GM18517 (cell line): ENCODE measurements around the gene CHD5.

Experiments used
- ATAC-seq: cut with Tn5 transposase; IDR thresholded peaks from one replicate; pipeline ENCODE4 v1.9.1; 2021; ENCODE audit warnings: mild to moderate bottlenecking, moderate library complexity; ENCODE audit not compliant: unreplicated experiment

CHD5 gene

DNA sequence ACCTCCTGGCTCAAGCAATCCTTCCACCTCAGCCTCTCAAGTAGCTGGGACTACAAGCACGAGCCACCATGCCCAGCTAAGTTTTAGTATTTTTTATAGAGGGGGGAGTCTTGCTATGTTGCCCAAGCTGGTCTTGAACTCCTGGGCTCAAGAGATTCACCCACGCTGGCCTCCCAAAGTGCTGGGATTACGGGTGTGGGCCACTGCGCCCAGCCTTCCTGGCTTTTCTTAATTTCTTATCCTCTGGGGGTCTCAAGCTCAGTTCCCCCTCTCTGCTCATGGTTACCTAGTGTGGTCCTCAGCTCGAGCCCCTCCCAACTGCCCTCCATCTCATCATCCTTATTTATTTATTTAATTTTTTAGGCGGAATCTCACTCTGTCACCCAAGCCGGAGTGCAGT is 22.1 kb upstream of the CHD5 start:
- no peak for ATAC-seq

DNA sequence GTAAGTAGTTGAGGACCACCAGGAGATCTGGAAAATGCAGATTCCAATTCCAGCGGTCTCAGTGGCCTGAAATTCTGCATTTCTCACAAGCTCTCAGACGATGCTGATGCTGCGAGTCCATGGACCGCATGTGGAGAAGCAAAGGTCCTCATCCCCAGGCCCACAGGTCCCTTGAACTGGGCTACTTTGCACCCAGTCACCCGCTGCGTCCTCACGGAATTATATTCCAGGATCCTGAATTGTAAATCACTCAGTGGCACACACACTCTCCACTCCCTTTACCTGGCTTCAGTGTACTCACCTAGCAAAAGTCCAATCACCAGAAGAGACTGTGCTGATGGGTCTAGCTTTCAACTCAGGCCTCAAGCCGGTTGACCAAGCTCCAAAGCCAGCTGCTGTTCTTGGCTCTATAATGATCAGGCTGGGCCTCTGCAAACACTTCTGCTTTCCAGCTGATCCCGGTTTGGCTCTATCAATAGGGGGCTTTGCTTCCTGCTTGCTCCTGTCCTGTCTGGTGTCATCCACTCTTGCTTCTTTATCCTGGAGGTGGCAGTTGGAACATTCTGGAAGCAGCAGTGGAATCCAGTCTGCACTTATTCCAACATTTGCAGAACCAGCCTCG is 20.2 kb upstream of the CHD5 start:
- ATAC-seq: no peak

DNA sequence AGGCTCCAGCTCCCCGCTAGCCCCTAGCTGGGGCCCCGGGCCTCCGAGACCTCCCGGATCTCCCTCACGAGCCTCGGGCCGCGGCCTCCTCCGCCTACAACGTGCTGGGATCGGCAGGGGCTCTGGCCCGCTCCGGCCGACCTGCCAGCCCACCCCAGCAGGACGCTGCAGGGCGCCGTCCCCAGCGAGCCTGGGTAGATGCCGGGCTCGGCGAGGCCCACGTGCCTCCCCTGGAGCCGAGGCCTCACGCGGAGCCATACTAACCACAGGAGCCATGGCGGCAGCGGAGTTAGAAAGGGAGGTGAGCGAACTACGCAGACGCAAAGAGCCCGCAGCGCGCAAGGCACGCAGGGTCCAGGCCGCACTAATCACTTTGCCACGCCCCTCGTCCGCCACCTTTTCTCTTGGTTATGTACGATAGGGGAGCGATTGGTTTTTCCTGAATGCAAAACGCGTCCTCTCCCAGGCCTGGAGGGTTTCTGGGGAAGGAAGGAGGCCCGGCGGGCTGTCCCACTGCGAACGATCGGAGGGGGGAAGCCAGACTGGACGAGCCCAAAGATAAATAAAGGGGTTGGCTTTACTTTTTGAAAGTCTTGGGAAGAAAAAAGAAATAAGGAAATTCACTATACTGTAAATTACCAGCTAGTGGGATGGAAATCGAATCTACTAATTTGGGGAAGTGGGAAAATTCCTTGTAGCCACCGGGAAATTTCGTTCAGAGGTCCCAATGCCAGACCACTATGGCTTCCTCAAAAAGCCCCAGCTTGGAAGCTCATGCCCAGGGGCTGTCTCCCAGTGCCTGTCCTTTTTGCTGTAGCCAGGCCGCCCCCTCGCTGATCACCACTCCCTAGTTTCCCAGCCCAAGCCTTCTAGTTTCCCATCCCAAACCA is 19.4 kb upstream of the CHD5 start, which contains the start of gene RPL22:
TSS of gene RPL22 (minus strand) at position 298 of the 890 bp plus-strand sequence. CDS start at position 276, 22 bp downstream.
- ATAC-seq: peak; percentile 90

DNA sequence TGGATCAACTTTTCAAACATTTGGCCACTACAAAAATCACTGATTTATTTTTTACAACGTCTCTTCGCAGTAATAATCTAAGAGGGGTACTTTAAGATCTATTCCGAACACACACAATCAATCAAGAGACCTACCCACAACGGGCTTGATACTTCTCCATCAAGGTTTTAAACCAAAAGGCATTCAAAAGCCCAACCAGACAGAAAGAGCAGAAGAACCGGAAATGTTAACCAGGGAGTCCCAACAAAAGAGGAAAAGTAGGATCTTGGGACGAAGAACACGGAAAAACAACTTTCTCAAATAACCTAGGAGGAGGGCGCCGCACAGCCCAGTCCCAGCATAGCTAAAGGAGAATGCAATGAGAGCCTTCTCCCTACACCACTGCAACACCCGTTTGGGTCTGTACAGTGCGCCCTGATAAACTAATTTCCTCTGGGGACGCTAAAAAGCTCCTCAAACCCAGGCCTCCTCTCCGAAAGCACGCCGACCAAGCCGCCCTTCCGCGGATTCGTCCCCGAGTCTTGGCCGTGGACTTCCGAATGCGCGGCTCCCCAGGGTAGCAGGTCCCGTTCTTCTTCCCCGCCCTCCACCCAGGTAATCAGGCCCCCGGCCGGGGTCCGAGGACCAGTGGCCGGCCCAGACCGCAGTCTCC is 18.7 kb upstream of the CHD5 start:
- ATAC-seq: no peak

DNA sequence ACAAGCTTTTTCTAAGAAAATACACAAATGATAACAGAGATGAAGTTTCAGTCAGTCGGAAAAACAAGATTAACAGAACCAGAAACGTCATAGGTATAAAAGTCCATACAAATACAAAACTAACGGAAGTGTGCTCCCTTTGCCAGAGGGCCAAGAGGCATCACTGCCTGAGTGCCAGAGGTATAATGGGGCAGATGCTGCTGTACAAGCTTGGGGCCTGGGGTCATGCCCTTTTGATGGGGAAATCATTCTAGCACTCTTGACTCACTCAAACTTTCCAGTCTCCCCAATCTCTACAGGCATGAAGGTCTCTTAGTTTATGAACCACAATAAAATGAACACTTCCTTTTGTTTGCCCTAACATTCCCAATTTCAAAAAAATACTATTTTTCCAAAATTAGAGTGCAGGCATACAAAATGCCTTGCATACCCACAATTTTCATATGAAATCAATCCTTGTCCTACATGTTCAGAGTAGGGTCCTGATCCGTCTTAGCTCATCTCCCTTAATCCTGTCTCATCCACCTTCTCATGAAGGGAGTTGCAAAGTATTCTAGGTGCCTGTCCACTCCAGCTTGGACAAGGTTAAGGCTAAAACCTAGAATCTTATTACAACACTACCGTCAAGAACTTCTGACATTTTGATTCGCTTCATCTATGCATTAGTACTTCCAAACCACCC is 17.8 kb upstream of the CHD5 start:
- ATAC-seq: no peak

DNA sequence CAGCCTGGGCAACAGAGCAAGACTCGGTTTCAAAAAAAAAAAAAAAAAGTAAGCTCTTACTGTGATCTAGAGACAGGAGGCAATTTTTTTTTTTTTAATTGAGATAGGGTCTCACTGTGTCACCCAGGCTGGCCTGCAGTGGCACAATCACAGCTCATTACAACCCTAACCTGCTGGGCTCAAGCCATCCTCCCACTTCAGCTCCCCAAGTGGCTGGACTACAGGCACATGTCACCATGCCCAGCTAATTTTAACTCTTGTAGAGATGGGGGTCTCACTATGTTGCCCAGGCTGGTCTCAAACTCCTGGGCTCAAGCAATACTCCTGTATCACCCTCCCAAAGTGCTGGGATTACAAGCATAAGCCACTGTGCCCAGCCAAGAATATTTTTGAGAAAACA is 11.8 kb upstream of the CHD5 start:
- ATAC-seq: no peak

DNA sequence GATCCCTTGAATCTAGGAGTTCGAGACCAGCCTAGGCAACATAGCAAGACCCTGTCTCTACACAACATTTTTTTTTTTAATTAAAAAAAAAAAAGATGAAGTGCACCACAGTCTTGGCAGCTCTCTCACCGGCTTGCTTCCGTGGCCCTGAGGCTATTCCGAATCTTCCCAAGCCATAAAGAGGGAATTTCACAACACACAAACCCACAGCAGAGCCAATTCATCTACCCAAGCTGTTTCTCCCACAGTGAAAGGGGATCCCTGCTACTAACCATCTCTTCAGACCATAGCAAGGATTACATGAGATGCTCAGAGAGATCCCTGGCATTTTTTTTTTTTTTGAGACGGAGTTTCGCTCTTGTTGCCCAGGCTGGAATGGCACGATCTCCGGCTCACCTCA is 8.3 kb upstream of the CHD5 start:
- ATAC-seq: no peak

DNA sequence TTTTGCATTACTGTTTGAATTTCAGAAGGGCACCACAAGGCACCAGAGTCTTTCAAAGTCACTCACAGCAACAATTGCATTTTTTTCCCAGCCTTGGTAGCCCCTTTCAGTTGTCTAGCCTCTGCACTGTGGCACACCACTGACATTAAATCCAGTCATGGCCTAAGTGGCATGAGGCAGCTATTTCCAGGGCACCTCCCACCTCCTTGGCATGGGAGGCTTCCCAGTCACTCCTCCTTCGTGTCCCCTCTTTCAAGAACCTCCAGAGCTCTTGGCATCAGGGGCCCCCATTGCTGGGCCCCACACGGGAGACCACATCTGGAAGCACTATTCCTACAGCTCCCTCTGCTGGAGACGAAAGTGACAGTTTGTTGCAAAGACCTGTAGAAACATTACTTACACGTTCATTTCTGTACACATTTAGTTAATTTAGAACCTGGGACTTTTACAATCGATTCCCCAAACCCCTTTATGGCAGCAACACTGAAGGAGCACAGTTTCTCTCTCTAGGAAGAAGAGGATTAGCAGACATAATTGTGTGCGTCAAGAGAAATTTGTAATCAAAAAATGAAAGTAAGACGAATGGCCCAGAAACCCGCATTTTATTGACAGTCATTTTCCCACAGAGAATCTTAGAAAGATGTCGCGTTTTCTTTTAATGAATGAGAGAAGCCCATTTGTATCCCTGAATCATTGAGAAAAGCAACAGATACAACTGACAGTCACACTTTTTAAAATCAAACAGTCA is 5.7 kb upstream of the CHD5 start:
- ATAC-seq: no peak

DNA sequence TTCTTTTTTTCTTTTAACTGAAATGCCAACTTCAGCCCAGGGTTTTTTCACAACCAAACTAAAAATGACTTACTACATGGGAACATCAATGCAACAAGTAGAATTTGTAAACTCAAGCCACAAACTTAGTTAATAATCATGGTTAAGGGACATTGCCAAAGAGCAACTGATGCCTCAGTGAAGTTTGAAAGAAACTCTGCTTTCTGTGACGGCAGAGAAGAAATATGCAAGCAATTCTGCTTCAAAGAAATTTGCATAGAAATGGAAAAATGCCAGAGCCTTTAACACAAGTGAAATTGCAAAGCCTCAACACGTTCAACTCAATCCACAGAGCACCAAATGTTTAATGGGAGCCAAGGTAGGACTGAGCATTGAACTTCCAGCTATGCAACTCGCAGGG is 5.0 kb upstream of the CHD5 start:
- ATAC-seq: no peak

DNA sequence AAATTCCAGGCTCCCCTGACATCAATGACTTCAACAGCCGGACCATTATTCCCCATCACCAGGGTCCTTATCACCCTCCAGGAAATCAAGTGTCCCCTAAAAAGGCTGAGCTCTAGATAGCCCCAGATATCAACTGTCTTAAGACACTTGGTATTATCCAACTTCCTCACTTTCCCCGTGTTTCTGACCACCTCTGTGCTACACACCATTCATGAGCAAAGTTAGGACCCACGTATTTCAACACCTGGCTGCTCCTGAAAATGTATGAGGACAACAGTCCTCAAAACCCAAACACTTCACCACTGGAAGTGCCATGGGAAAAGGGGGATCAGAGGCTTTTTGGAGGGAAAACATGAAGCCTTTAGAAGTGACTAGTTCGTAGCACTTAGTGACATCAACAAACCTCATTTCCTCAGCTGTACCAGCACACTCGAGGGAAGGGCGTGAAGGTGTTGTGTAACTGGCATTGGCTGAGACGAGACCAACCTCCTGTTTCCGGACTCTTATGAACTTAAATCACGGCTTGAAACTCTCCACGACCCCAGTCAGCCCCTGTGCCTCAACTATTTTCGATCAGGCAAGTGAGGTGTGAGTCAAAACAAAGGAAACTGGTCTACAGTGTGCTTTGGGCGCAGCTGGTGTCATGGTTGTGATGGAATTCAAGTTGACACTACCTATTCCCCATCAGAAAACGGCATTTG is 4.1 kb upstream of the CHD5 start:
- no peak for ATAC-seq

DNA sequence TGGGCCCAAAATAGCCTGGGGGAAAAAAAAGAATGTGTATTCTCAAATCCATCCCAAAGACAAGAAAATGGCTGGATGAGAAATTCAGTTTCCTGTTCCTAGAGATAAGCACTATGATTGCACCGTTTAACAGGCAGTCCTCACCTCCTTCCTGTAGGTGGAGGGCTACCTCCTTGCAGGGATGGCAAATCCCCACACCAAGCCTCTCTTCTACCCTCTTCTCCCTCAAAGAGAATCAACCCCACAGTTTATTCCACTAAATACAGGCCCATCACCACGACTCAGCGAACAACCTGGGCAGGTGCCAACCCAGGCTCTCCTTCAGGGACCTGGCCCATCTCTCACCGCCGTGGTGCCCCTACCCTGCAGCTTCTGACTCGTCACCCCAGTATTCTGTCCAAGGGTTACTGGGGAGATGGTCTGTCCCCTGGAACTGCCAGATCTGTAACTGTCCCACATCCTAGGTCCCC is 3.4 kb upstream of the CHD5 start:
- ATAC-seq: no peak

DNA sequence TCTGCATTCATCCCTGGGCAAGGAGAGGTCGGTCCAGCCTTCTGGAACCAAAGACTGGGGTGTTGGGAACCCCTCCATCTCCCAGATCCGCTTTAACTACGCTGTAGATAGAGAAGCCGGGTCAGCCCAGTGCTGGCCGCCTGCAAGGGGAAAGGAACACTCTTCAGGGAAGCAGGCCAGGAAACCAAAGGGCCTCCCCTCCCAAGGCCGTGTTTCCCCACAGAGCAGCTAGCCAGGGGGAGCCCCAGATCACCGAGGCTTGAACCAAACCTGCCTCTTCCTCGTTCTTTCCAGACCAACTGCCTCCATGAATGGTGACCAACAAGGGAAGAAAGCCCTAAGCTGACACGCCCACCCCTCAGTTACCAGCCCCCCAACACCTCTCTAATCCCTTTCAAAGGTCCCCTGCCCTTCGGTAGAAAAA is 1.2 kb upstream of the CHD5 start:
- ATAC-seq: no peak

DNA sequence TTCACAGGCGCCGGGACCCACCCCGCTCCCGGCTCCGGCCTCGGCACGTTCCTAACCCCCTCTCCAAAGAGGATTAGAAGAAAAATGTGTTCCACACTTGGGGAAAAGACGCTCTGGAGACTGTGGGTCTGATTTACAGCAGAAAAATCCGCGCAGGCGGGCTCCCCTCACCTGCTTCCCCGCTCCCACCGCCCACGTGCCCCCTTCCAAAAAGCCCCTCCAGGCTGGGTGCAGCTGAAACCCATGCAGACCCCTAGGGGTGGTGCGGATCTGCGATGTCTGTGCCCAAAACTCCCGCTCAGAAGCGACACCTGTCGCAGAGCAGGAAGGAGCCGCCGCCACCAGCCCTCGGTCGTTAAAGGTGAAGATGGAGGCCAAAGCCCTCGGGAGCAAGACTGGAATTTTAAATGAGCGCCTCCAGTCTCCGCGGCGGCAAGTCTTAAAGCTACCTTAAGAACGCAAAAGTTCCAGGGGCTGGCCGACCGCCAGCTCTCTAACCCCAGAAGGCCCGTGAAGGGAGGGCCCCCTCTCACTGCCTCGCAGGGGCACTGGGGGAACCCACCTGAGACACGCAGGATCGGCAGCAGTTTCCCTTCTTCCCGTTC is 688 bp upstream of the CHD5 start:
- no peak for ATAC-seq

DNA sequence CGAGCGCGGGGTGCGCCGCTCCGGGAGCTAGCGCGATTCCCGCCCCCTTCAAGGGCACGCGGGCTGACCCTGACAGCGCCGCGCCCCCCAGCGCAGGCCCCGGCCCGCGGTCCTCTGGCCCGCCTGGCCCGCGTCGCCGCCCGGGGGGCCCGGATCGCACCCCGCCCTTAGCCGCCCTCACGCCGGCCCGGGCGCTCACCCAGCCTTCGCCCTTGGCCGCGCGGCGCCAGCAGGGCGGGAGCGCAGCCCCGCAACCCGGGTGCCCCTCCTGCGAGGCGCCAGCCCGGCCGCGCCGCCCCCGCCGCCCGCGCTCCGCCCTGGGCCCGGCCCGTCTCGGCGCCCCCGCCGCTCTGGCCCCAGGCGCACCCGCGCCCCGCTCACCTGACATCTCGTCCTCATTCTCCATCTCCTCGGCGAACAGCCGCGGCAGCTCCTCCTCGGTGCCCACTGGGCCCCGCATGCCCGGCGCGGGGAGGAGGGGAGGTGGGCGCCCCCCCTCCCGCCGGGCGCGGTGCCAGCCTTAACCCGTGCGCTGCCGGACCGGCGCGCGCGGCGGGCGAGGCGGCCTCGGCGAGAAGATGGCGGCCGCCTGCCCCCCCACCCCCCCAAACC is 451 bp downstream of the CHD5 start:
- no peak for ATAC-seq

DNA sequence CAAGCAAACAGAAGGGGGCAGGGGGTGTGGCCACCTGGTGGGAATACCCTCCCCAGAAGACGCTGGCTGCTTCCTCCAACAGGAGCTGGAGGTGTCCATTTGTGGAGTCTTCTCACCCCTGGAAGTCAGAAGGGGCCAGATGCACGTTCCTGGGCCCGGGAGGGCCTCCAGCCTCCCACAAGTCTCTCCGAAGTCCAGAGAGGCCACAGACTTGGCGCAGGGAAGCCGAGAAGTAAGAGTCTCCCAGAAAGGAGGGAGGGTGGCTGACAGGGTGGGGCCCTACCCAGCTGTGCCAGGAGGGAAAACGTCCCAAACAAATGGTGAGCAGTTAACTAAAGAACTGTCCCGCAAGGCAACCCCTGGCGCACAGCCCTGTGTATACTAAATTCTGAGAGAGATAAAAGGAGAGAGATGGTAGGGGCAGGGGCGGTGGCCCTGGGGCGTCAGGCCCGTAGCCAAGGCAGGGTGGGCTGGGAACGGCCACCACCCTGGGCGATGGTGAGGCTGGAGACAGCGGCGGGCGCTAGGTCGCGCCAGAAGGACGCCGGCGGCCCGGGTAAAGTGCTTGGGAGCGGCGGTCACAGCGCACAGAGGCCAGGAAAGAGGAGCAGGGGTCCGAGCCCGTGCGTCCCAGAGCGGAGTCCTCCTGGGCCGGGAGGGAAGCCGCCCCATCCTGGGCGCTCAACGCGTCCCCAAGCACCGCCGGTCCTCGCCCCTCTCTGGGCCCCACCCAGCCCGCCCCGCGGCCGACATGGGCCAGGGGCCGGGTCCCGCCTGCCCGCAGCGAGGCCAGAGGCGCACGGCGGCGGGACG is 1.2 kb downstream of the CHD5 start:
- ATAC-seq: no peak

DNA sequence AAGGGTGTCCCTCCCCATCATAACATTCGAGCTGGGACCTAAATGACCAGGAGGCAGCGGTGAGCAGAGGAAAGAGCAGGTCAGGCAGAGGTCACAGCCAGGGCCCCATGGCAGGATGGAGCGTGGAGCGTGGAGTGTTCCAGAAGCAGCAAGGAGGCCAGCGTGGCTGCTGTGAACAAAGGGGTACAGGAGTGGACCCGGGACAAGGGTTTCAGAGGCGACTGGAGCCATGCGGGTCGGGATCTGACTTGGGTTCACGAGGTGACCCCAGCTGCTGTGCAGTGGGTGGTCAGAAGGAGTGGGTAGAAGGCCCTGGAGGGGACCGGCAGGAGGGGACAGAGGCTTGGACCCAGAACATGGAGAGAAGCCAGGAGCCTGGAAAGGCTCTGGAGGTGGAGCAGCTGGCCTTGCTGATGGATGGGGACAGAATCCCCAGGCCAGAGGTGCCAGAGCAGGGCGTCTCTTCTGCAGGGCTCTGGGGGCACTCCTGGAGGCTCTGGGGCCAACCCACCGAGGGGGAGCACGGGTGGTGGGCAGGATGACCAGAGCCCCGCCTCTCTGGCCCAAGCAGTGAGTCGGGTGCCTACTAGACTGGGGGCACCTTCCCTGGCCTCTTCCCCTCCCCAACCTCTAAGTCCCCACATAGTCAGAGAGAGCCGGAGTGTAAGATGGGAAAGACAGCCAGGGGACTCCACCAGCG is 2.3 kb downstream of the CHD5 start:
- no peak for ATAC-seq

DNA sequence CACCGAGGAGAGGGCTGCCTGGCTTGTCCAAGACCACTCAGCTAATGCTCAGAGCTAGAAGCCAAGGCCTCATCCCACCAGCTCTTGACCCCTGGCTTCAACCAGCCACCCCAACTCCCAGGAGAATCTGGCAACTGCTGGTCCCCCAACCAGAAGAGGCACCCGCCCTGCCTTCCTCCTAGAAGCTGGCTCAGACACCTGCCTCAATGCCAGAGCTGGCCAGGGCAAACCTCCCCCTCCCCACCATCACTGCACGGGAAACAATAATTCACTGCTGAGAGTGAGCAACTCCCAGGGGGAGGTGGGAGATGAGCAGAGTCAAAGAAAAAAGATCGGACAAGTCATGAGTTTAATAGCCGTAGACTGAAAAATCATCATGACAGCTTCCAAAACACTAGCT is 3.3 kb downstream of the CHD5 start:
- ATAC-seq: no peak

DNA sequence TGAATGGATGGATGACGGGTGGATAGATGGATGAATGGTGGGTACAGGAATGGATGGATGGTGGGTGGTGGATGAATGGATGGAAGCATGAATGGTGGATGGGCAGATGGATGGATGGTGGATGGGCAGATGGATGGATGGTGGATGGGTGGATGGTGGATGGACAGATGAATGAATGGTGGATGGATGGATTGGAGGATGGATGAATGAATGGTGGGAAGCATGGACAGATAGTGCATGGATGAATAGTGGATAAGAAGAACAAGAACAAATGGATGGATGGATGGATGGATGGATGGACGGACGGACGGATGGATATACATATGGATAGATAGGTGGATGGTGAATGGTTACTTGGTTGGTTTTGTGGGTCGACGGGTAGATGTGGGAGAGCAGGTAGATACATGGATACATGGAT is 4.7 kb downstream of the CHD5 start:
- no peak for ATAC-seq
